HUES6 (cell line): Measurements from ENCODE around the gene RAB11FIP5.
"Not testable (repeated sequence)": the region's sequence is repeated elsewhere in the genome, so short reads cannot be mapped to it uniquely, and the experiment has no call there.

Experiments used
- H3K27ac ChIP-seq: 2 replicates; pipeline ENCODE4 v1.7.0; 2013; ENCODE audit warnings: low read depth, mild to moderate bottlenecking, low read length, inconsistent platforms
- H3K27me3 ChIP-seq: 2 replicates; pipeline ENCODE4 v1.6.1; 2013; ENCODE audit warnings: low read length; ENCODE audit not compliant: control insufficient read depth, insufficient read depth
- H3K36me3 ChIP-seq: 2 replicates; pipeline ENCODE4 v1.6.1; 2013; ENCODE audit warnings: low read length; ENCODE audit not compliant: control insufficient read depth, insufficient read depth
- H3K4me1 ChIP-seq: 2 replicates; pipeline ENCODE4 v1.6.1; 2013; ENCODE audit warnings: low read length; ENCODE audit not compliant: control insufficient read depth, insufficient read depth
- H3K4me3 ChIP-seq: 2 replicates; pipeline ENCODE4 v1.5.1; 2013; ENCODE audit warnings: low read depth, low read length
- H3K9ac ChIP-seq: one replicate; pipeline ENCODE4 v1.6.1; 2013; ENCODE audit warnings: mild to moderate bottlenecking, low read length
- H3K9me3 ChIP-seq: 2 replicates; pipeline ENCODE4 v1.6.1; 2013; ENCODE audit warnings: low read depth, low read length; ENCODE audit not compliant: control insufficient read depth, insufficient read depth

Gene RAB11FIP5

GRCh38 chr2:73128841-73129535, 16.2 kb upstream of the RAB11FIP5 start:
- Histone ChIP-seq H3K9me3 (no peaks in the 10 kb centered on the region), H3K27me3 (no peaks in the 10 kb centered on the region), H3K4me1 (0 out of 2 replicates have a peak, but pooled peaks cover 4% of the 10 kb centered on the region), H3K27ac (no peak overlapping the region), H3K36me3 (no peaks in the 10 kb centered on the region), H3K4me3 (no peak overlapping the region), H3K9ac (no peak overlapping the region)

- Histone ChIP-seq H3K27ac (no peak overlapping the region), H3K36me3 (no peaks in the 10 kb centered on the region), H3K27me3 (no peaks in the 10 kb centered on the region), H3K9ac (no peak overlapping the region), H3K9me3 (no peaks in the 10 kb centered on the region), H3K4me1 (no peaks in the 10 kb centered on the region), H3K4me3 (no peak overlapping the region)
These were observed 9.8 kb upstream of the RAB11FIP5 start for GRCh38 chr2:73122536-73122935.

- H3K4me3 ChIP-seq, H3K27ac ChIP-seq, H3K27me3 ChIP-seq, H3K4me1 ChIP-seq, H3K36me3 ChIP-seq, H3K9ac ChIP-seq, H3K9me3 ChIP-seq: not testable (repeated sequence)
These were observed 7.0 kb upstream of the RAB11FIP5 start for GRCh38 chr2:73119611-73120239.

- Histone ChIP-seq H3K4me1 (no peaks in the 10 kb centered on the region), H3K9ac (no peak overlapping the region), H3K36me3 (no peaks in the 10 kb centered on the region), H3K27ac (no peak overlapping the region), H3K9me3 (peaks cover 8% of the 10 kb centered on the region; the same call in 1 of the 2 replicates), H3K4me3 (no peak overlapping the region), H3K27me3 (peaks cover 9% of the 10 kb centered on the region)
These were observed 4.7 kb upstream of the RAB11FIP5 start for GRCh38 chr2:73117441-73117840.

GRCh38 chr2:73116182-73116960, 3.6 kb upstream of the RAB11FIP5 start:
- peaks cover 11% of the 10 kb centered on the region for H3K27me3 ChIP-seq
- no peak overlapping the region for H3K9ac ChIP-seq
- no peaks in the 10 kb centered on the region; the same call in 1 of the 2 replicates for H3K4me1 ChIP-seq
- peaks cover 8% of the 10 kb centered on the region; the same call in 1 of the 2 replicates for H3K9me3 ChIP-seq
- H3K36me3 ChIP-seq = no peaks in the 10 kb centered on the region
- H3K4me3 ChIP-seq = no peak overlapping the region
- no peak overlapping the region for H3K27ac ChIP-seq

- peaks cover 11% of the 10 kb centered on the region for H3K27me3 ChIP-seq
These were observed 1.6 kb upstream of the RAB11FIP5 start for GRCh38 chr2:73114273-73114867.

GRCh38 chr2:73112026-73112912, 479 bp downstream of the RAB11FIP5 start:
- Histone ChIP-seq H3K4me3 (peak overlapping the region; percentile 71), H3K9ac (peak overlapping the region; percentile 70), H3K36me3 (no peaks in the 10 kb centered on the region), H3K27me3 (peaks cover 11% of the 10 kb centered on the region), H3K27ac (no peak overlapping the region), H3K9me3 (peaks cover 8% of the 10 kb centered on the region; the same call in 1 of the 2 replicates), H3K4me1 (peaks cover 10% of the 10 kb centered on the region)

More at GRCh38 chr2:73114273-73114867, 1.6 kb upstream of the RAB11FIP5 start:
- no peak overlapping the region for H3K4me3 ChIP-seq
- H3K36me3 ChIP-seq = no peaks in the 10 kb centered on the region
- H3K4me1 ChIP-seq = peaks cover 10% of the 10 kb centered on the region
- H3K9me3 ChIP-seq = peaks cover 8% of the 10 kb centered on the region; the same call in 1 of the 2 replicates
- no peak overlapping the region for H3K9ac ChIP-seq
- no peak overlapping the region for H3K27ac ChIP-seq

- peak overlapping the region; percentile 71 for H3K4me3 ChIP-seq
- peaks cover 10% of the 10 kb centered on the region for H3K4me1 ChIP-seq
- H3K36me3 ChIP-seq = no peaks in the 10 kb centered on the region
- H3K27me3 ChIP-seq = peaks cover 11% of the 10 kb centered on the region
- peak overlapping the region; percentile 70 for H3K9ac ChIP-seq
- H3K27ac ChIP-seq = no peak overlapping the region
- peaks cover 8% of the 10 kb centered on the region; the same call in 1 of the 2 replicates for H3K9me3 ChIP-seq
These were observed 1.4 kb downstream of the RAB11FIP5 start for GRCh38 chr2:73111073-73112025.

GRCh38 chr2:73110168-73111072, 2.3 kb downstream of the RAB11FIP5 start:
- H3K27ac ChIP-seq = no peak overlapping the region

More at GRCh38 chr2:73110168-73111072, 2.3 kb downstream of the RAB11FIP5 start:
- peaks cover 10% of the 10 kb centered on the region for H3K4me1 ChIP-seq
- peaks cover 11% of the 10 kb centered on the region for H3K27me3 ChIP-seq
- H3K36me3 ChIP-seq = no peaks in the 10 kb centered on the region
- peaks cover 8% of the 10 kb centered on the region; the same call in 1 of the 2 replicates for H3K9me3 ChIP-seq
- peak overlapping the region; percentile 71; the same call in 1 of the 2 replicates for H3K4me3 ChIP-seq
- no peak overlapping the region for H3K9ac ChIP-seq
